Testis (tissue), 2 donors: Measurements from ENCODE around the gene KDM6A.

ENCODE experiments used
- POLR2A ChIP-seq: fragments of 450-650 bp; IDR thresholded peaks from one replicate; pipeline ENCODE4 v1.6.1; 2017; ENCODE audit warnings: antibody characterized with exemption, mild to moderate bottlenecking, moderate library complexity
- TF ChIP-seq, protein P1 (sequence below), 3 experiments: fragments of 450-650 bp in 2 of 3; fragments of 200-600 bp in 1 of 3; sonication (generic) in 1 of 3; IDR thresholded peaks; one replicate each; pipeline ENCODE4 v1.5.1; 2016 to 2019; ENCODE audit warnings: antibody characterized with exemption in 3 of 3, mild to moderate bottlenecking in 2 of 3, moderate library complexity in 1 of 3

GRCh38 chrX:44975666-44976263 is 102.8 kb downstream of the KDM6A start:
- TF ChIP-seq, protein P1, sequence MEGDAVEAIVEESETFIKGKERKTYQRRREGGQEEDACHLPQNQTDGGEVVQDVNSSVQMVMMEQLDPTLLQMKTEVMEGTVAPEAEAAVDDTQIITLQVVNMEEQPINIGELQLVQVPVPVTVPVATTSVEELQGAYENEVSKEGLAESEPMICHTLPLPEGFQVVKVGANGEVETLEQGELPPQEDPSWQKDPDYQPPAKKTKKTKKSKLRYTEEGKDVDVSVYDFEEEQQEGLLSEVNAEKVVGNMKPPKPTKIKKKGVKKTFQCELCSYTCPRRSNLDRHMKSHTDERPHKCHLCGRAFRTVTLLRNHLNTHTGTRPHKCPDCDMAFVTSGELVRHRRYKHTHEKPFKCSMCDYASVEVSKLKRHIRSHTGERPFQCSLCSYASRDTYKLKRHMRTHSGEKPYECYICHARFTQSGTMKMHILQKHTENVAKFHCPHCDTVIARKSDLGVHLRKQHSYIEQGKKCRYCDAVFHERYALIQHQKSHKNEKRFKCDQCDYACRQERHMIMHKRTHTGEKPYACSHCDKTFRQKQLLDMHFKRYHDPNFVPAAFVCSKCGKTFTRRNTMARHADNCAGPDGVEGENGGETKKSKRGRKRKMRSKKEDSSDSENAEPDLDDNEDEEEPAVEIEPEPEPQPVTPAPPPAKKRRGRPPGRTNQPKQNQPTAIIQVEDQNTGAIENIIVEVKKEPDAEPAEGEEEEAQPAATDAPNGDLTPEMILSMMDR (IDR thresholded peaks at IDR 0.05) = no peak
- no peak for TF ChIP-seq POLR2A
